K562 (cell line): ENCODE measurements around the gene RHOT1. TPM values are rescaled to one million over a fixed set of nuclear protein-coding genes. Genes with fewer than 3 reads are reported as not detected.

Experiments
- ARID3A ChIP-seq: IDR thresholded peaks from 2 replicates; pipeline ENCODE4 v1.6.1; 2012; ENCODE audit warnings: low read depth, low read length, improper control_type of control experiment, borderline replicate concordance
- BRF2 ChIP-seq: IDR thresholded peaks from 3 replicates; pipeline ENCODE4 v1.6.1; 2011; ENCODE audit warnings: borderline replicate concordance, mild to moderate bottlenecking; ENCODE audit not compliant: insufficient read length, insufficient read depth
- CGGBP1 ChIP-seq: fragments of 250-450 bp; sonication (Bioruptor Pico); IDR thresholded peaks from 2 replicates; pipeline ENCODE4 v1.9.0; 2021; ENCODE audit warnings: mild to moderate bottlenecking
- CHCHD3 ChIP-seq: fragments of 250-450 bp; sonication (Bioruptor Pico); IDR thresholded peaks from 2 replicates; pipeline ENCODE4 v2.1.2; 2022; ENCODE audit warnings: mild to moderate bottlenecking
- COPS2 ChIP-seq: fragments of 450-650 bp; conservative IDR thresholded peaks from 2 replicates; pipeline ENCODE4 v1.6.1; 2016; ENCODE audit warnings: mild to moderate bottlenecking, moderate library complexity
- EP400 ChIP-seq: fragments of 450-650 bp; IDR thresholded peaks from 2 replicates; pipeline ENCODE4 v1.6.1; 2017; ENCODE audit warnings: antibody characterized with exemption, mild to moderate bottlenecking, moderate library complexity
- ETS2 ChIP-seq: IDR thresholded peaks from 2 replicates; pipeline ENCODE4 v1.6.1; 2016; ENCODE audit warnings: borderline replicate concordance, missing genetic modification characterization, mild to moderate bottlenecking, moderate library complexity, missing compliant biosample characterization; ENCODE audit not compliant: poor library complexity, severe bottlenecking
- HNRNPL ChIP-seq: fragments of 200-400 bp; formaldehyde crosslinking; IDR thresholded peaks from 2 replicates; pipeline ENCODE4 v1.6.1; 2017; ENCODE audit warnings: low read depth, mild to moderate bottlenecking, low read length
- HNRNPUL1 ChIP-seq: fragments of 200-400 bp; formaldehyde crosslinking; IDR thresholded peaks from 2 replicates; pipeline ENCODE4 v1.6.1; 2017; ENCODE audit warnings: low read length
- KAT2B ChIP-seq: IDR thresholded peaks from one replicate; pipeline ENCODE4 v1.6.1; 2012; ENCODE audit warnings: low read depth, mild to moderate bottlenecking, control low read depth, inconsistent platforms, low read length, moderate library complexity
- KDM2B ChIP-seq: fragments of 250-450 bp; sonication (Bioruptor Pico); IDR thresholded peaks from 2 replicates; pipeline ENCODE4 v1.8.0; 2021; ENCODE audit warnings: mild to moderate bottlenecking, moderate library complexity
- KDM4B ChIP-seq, 2 experiments: fragments of 450-650 bp in 1 of 2; sonication (generic) in 1 of 2; IDR thresholded peaks; 2 replicates each; pipeline ENCODE4 v1.6.1; 2016 to 2017; ENCODE audit warnings: borderline replicate concordance in 2 of 2, antibody characterized with exemption in 1 of 2, low read depth in 1 of 2, mild to moderate bottlenecking in 1 of 2
- POLR3A ChIP-seq: IDR thresholded peaks from 2 replicates; pipeline ENCODE4 v1.6.1; 2011; ENCODE audit warnings: borderline replicate concordance, mild to moderate bottlenecking, moderate library complexity; ENCODE audit not compliant: insufficient read length, insufficient read depth; ENCODE audit errors: extremely low read depth
- RAD21 ChIP-seq, 2 experiments: fragments of 250-450 bp in 1 of 2; fragments of 450-650 bp in 1 of 2; sonication (Bioruptor Pico) in 1 of 2; formaldehyde crosslinking in 1 of 2; IDR thresholded peaks in 1 of 2; conservative IDR thresholded peaks in 1 of 2; 2 replicates each; pipeline versions ENCODE4 v1.4.0 to v1.8.0; 2020 to 2022; ENCODE audit warnings: mild to moderate bottlenecking in 2 of 2, moderate library complexity in 1 of 2
- RFX5 ChIP-seq: IDR thresholded peaks from 2 replicates; pipeline ENCODE4 v1.6.1; 2011; ENCODE audit warnings: low read depth, mild to moderate bottlenecking, improper control_type of control experiment, low read length
- SIN3A ChIP-seq, 2 experiments: fragments of 150-350 bp in 1 of 2; IDR thresholded peaks; 2 replicates each; pipeline ENCODE4 v1.6.1; 2011 to 2016; ENCODE audit warnings: borderline replicate concordance in 2 of 2, low read depth in 2 of 2, low read length in 2 of 2, mild to moderate bottlenecking in 2 of 2, moderate library complexity in 2 of 2; ENCODE audit not compliant: control insufficient read depth in 1 of 2
- SRSF1 ChIP-seq: fragments of 200-400 bp; formaldehyde crosslinking; IDR thresholded peaks from 2 replicates; pipeline ENCODE4 v1.6.1; 2017; ENCODE audit warnings: mild to moderate bottlenecking, low read depth, low read length, moderate library complexity
- TCFL5 ChIP-seq: fragments of 250-450 bp; sonication (Bioruptor Pico); conservative IDR thresholded peaks from 2 replicates; pipeline ENCODE4 v1.6.1; 2021; ENCODE audit warnings: mild to moderate bottlenecking, moderate library complexity, matching md5 sums
- polyA plus RNA-seq, 8 experiments: library from polyadenylated mRNA; depleted of rRNA in 4 of 8; stranded (reverse) in 5 of 8; unstranded in 3 of 8; fragments of >200 nt; fragmentation: Nextera tagmentation in 2 of 8; fragmentation: Illumina TruSeq in 1 of 8; extraction: Ambion mirVana in 2 of 8; extraction: Trizol in 1 of 8; gene quantifications; 2 replicates each; pipeline versions ENCODE4 v1.2.1 to v1.2.3, GENCODE V29; 2011 to 2014; ENCODE audit warnings: inconsistent platforms in 1 of 8, missing spikeins in 1 of 8
- total RNA-seq, 7 experiments: library from RNA; depleted of rRNA in 6 of 7; stranded (reverse); fragments of >200 nt in 6 of 7; fragmentation: Illumina TruSeq in 2 of 7; extraction: Trizol in 2 of 7; gene quantifications; 2 replicates each; pipeline versions ENCODE4 v1.2.1 to v1.2.3, GENCODE V29; 2011 to 2021; ENCODE audit warnings: low replicate concordance in 1 of 7
- TF ChIP-seq, protein P1 (sequence below): sonication (generic); formaldehyde crosslinking; IDR thresholded peaks from 2 replicates; pipeline ENCODE4 v1.8.0; 2022; ENCODE audit warnings: mild to moderate bottlenecking, missing genetic modification reagents

RHOT1 gene
- total and polyA plus RNA-seq, 9 of the 15 experiments (the other 6 are each of a cell fraction or from before 2014, with no cell fraction given): 23.0 to 101 (median 32.2) TPM

GRCh38 chr17:32127158-32127897 is 15.0 kb upstream of the RHOT1 start (continued):
- TF ChIP-seq KAT2B (no peak), POLR3A (no peak), HNRNPL (no peak), SIN3A (IDR thresholded peaks at IDR 0.05; ENCODE audit: borderline replicate concordance in 2 of 2, control insufficient read depth in 1 of 2, low read depth in 2 of 2, low read length in 2 of 2) (no peak), HNRNPUL1 (no peak), BRF2 (no peak), RFX5 (no peak), TCFL5 (CRISPR knock-in tag) (no peak), EP400 (peak; percentile 63; the same call in 1 of the 2 replicates), KDM4B (IDR thresholded peaks at IDR 0.05; ENCODE audit: borderline replicate concordance in 2 of 2, low read depth in 1 of 2) (no peak), KDM2B (CRISPR knock-in tag) (no peak), CGGBP1 (CRISPR knock-in tag) (no peak), ETS2 (tag) (no peak), CHCHD3 (CRISPR knock-in tag) (no peak), RAD21 (CRISPR knock-in tag; conservative IDR thresholded peaks at IDR 0.05 in 1 of 2, IDR thresholded peaks at IDR 0.05 in 1 of 2) (no peak), COPS2 (no peak), ARID3A (no peak), SRSF1 (no peak)
- TF ChIP-seq, protein P1, sequence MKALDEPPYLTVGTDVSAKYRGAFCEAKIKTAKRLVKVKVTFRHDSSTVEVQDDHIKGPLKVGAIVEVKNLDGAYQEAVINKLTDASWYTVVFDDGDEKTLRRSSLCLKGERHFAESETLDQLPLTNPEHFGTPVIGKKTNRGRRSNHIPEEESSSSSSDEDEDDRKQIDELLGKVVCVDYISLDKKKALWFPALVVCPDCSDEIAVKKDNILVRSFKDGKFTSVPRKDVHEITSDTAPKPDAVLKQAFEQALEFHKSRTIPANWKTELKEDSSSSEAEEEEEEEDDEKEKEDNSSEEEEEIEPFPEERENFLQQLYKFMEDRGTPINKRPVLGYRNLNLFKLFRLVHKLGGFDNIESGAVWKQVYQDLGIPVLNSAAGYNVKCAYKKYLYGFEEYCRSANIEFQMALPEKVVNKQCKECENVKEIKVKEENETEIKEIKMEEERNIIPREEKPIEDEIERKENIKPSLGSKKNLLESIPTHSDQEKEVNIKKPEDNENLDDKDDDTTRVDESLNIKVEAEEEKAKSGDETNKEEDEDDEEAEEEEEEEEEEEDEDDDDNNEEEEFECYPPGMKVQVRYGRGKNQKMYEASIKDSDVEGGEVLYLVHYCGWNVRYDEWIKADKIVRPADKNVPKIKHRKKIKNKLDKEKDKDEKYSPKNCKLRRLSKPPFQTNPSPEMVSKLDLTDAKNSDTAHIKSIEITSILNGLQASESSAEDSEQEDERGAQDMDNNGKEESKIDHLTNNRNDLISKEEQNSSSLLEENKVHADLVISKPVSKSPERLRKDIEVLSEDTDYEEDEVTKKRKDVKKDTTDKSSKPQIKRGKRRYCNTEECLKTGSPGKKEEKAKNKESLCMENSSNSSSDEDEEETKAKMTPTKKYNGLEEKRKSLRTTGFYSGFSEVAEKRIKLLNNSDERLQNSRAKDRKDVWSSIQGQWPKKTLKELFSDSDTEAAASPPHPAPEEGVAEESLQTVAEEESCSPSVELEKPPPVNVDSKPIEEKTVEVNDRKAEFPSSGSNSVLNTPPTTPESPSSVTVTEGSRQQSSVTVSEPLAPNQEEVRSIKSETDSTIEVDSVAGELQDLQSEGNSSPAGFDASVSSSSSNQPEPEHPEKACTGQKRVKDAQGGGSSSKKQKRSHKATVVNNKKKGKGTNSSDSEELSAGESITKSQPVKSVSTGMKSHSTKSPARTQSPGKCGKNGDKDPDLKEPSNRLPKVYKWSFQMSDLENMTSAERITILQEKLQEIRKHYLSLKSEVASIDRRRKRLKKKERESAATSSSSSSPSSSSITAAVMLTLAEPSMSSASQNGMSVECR (CRISPR knock-in tag): no peak
